Uterus (tissue), 2 donors: ENCODE data around the gene SLC2A9.

ENCODE experiments used
- CTCF ChIP-seq, 4 experiments: fragments of 200-600 bp in 2 of 4; fragments of 450-650 bp in 2 of 4; sonication (generic) in 2 of 4; IDR thresholded peaks; one replicate each; pipeline ENCODE4 v1.5.1; 2016 to 2019; ENCODE audit warnings: antibody characterized with exemption in 4 of 4, mild to moderate bottlenecking in 2 of 4, moderate library complexity in 1 of 4
- POLR2A ChIP-seq, 2 donors: fragments of 450-650 bp; IDR thresholded peaks; one replicate each; pipeline ENCODE4 v1.6.1; 2016; ENCODE audit warnings: antibody characterized with exemption in 2 of 2, mild to moderate bottlenecking in 1 of 2, moderate library complexity in 1 of 2

DNA sequence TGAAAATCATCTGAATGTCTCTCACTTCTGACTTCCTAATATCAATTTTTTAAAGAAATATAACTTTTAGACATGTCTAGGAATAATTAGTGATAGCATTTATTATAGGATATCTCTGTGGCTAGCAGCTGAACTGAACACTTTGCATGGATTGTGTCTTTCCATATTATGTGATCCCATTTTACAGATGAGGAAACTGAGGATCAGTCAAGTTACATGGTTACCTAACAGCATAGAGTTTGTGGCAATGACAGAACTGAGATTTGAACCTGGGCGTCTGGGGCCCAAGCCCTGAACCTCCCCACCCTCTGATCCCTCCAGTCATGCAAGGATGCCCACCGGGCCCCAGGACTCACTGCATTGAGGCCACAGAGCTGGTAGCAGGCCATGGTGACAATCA lies 101.3 kb downstream of the SLC2A9 start:
- no peak for TF ChIP-seq CTCF (IDR thresholded peaks at IDR 0.05)
- TF ChIP-seq POLR2A (IDR thresholded peaks at IDR 0.05) = no peak
